GM18499 (cell line): ENCODE results near the gene ANKS1B.
"Not testable (repeated sequence)": the region's sequence is repeated elsewhere in the genome, so short reads cannot be mapped to it uniquely, and the experiment has no call there.

Experiments
- ATAC-seq: cut with Tn5 transposase; IDR thresholded peaks from one replicate; pipeline ENCODE4 v1.9.1; 2021; ENCODE audit warnings: moderate number of reproducible peaks; ENCODE audit not compliant: insufficient read depth, unreplicated experiment

ANKS1B gene

GRCh38 chr12:99330216-99330615 lies 654.5 kb downstream of the ANKS1B start:
- no peak for ATAC-seq

GRCh38 chr12:99321210-99321609 lies 663.5 kb downstream of the ANKS1B start:
- not testable (repeated sequence) for ATAC-seq

- no peak for ATAC-seq
Observed at GRCh38 chr12:99311373-99311772, 673.4 kb downstream of the ANKS1B start.

GRCh38 chr12:99309812-99310211 lies 674.9 kb downstream of the ANKS1B start:
- no peak for ATAC-seq

- no peak for ATAC-seq
Observed at GRCh38 chr12:99302874-99303273, 681.9 kb downstream of the ANKS1B start.

- no peak for ATAC-seq
Observed at GRCh38 chr12:99287136-99287535, 697.6 kb downstream of the ANKS1B start.

- ATAC-seq, result no peak
Observed at GRCh38 chr12:99284161-99284560, 700.6 kb downstream of the ANKS1B start.

GRCh38 chr12:99282624-99283023 lies 702.1 kb downstream of the ANKS1B start:
- ATAC-seq, result no peak

GRCh38 chr12:99282086-99282485 lies 702.6 kb downstream of the ANKS1B start:
- ATAC-seq, result no peak

- ATAC-seq, result no peak
Observed at GRCh38 chr12:99281277-99281676, 703.5 kb downstream of the ANKS1B start.

GRCh38 chr12:99278899-99279298 lies 705.8 kb downstream of the ANKS1B start:
- ATAC-seq, result no peak

- no peak for ATAC-seq
Observed at GRCh38 chr12:99277591-99278379, 707.0 kb downstream of the ANKS1B start.

GRCh38 chr12:99271071-99271470 lies 713.7 kb downstream of the ANKS1B start:
- no peak for ATAC-seq

GRCh38 chr12:99267038-99267437 lies 717.7 kb downstream of the ANKS1B start:
- no peak for ATAC-seq

- no peak for ATAC-seq
Observed at GRCh38 chr12:99265648-99266047, 719.1 kb downstream of the ANKS1B start.

GRCh38 chr12:99261256-99261655 lies 723.5 kb downstream of the ANKS1B start:
- no peak for ATAC-seq

- no peak for ATAC-seq
Observed at GRCh38 chr12:99260456-99260996, 724.2 kb downstream of the ANKS1B start.

- ATAC-seq, result no peak
Observed at GRCh38 chr12:99259040-99259934, 725.4 kb downstream of the ANKS1B start.

GRCh38 chr12:99257672-99258071 lies 727.1 kb downstream of the ANKS1B start:
- ATAC-seq, result no peak

GRCh38 chr12:99253068-99253467 lies 731.7 kb downstream of the ANKS1B start:
- no peak for ATAC-seq

- no peak for ATAC-seq
Observed at GRCh38 chr12:99250091-99250490, 734.6 kb downstream of the ANKS1B start.
